Astrocyte of the cerebellum (primary cell): ENCODE results near the gene LUM.

ENCODE experiments used
- DNase-seq: peaks from one replicate; pipeline ENCODE4 v3.0.0-alpha.2; 2011; ENCODE audit warnings: low read depth
- H3K4me3 ChIP-seq: 2 replicates; pipeline ENCODE4 v1.5.1; 2011; ENCODE audit warnings: mild to moderate bottlenecking, low read depth, low read length, moderate library complexity
- in situ Hi-C: cut with HindIII; loops from 2 replicates; pipeline ENCODE4 v1.10.0; 2017; ENCODE audit warnings: low sequenced_read_pairs
- TF ChIP-seq, protein P1 (sequence below): IDR thresholded peaks from 2 replicates; pipeline ENCODE4 v1.5.1; 2012; ENCODE audit warnings: low read length, low read depth, moderate library complexity, mild to moderate bottlenecking; ENCODE audit errors: missing control alignments

LUM gene

DNA sequence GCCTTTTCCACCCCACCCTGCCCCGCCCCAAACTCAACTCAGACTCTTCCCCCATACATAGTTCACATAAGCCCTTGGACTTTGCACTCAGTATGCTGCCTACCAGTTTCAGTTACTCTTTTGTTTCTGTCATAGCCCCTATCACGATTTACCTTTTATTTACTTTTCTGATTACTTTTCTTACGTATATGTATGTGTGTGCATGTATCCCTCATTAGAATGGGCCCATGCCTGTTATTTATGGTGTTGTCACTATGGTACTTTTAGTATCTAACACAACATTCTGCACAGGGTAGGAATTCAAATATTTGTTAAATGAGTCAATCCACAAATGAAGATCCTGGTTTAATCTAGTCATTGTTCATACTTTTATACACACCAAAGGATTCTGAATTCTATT lies 16.5 kb upstream of the LUM start:
- no peak for DNase-seq
- H3K4me3 ChIP-seq = no peak overlapping the region
- in situ Hi-C loops = no loop called here
- TF ChIP-seq, protein P1, sequence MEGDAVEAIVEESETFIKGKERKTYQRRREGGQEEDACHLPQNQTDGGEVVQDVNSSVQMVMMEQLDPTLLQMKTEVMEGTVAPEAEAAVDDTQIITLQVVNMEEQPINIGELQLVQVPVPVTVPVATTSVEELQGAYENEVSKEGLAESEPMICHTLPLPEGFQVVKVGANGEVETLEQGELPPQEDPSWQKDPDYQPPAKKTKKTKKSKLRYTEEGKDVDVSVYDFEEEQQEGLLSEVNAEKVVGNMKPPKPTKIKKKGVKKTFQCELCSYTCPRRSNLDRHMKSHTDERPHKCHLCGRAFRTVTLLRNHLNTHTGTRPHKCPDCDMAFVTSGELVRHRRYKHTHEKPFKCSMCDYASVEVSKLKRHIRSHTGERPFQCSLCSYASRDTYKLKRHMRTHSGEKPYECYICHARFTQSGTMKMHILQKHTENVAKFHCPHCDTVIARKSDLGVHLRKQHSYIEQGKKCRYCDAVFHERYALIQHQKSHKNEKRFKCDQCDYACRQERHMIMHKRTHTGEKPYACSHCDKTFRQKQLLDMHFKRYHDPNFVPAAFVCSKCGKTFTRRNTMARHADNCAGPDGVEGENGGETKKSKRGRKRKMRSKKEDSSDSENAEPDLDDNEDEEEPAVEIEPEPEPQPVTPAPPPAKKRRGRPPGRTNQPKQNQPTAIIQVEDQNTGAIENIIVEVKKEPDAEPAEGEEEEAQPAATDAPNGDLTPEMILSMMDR = no peak

DNA sequence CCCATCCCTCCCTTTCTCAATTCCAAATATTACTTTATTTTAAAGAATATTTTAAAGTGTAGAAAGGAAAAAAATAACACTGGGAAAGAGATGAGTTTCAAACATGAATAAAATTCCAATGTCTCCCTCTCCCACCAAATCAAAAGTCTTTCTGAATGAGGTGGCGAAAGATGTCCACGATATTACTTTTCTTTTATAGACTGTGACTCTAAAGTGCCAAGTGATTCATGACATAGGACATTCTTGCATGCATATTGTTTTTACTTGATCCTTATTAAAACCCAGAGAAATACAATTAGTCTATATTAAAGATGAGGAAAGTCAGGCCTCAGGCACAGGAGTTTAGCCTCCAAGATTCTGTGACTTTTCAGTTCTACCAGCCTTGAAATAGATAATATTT lies 16.0 kb upstream of the LUM start:
- TF ChIP-seq, protein P1 = no peak
- no peak for DNase-seq
- in situ Hi-C loops = no loop called here
- H3K4me3 ChIP-seq = no peak overlapping the region

DNA sequence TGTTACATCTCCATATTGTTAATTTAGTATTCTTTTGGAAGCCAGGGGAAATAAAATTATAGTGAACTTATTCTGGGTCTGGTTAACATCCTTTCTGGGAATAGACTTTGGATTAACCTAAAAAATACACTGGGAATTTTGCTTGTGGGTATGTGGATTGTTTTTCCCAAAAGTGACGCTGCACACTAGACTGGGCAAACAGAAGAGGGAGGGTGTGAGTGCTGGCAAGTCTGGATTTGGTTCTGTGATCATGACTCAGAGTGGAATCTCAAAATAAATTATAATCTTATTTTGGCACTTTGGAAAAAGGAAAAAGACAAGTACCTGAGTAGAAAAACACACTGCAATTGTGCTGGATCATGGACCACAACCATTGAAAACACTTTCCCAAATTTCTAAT lies 15.2 kb upstream of the LUM start:
- TF ChIP-seq, protein P1 = no peak
- in situ Hi-C loops = no loop called here
- DNase-seq = no peak
- H3K4me3 ChIP-seq = no peak overlapping the region

DNA sequence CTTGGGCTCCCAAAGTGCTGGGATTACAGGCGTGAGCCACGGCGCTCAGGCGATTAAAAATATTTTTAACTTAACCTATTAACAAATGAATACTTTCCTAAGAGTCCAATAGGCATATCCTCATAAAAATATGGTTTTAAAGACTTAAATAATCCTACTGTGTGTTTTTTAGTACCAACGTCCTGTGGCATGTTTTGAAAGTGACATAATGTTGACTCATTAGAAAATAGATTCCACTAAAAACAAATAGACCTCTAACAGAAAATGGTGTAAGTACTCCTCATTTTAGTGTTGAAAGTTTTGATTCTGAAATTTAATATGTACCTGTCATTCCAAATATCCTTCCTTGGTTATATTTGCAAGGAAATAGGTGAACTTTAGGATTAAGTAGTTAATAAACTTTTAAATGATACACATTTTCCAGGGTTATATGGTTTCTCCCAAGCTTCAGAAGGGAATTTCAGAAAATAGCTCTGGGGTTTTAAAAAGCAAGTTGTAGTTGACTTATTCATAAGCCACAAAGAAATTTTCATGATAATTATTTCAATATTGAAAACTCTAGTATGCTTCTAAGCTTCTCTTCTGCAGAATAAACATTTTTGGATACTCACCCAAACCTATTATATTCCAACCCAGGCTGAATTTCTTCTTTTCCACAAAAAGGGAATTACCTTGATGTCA lies 12.1 kb upstream of the LUM start:
- in situ Hi-C loops = no loop called here
- TF ChIP-seq, protein P1 = no peak
- H3K4me3 ChIP-seq = no peak overlapping the region
- DNase-seq = no peak

DNA sequence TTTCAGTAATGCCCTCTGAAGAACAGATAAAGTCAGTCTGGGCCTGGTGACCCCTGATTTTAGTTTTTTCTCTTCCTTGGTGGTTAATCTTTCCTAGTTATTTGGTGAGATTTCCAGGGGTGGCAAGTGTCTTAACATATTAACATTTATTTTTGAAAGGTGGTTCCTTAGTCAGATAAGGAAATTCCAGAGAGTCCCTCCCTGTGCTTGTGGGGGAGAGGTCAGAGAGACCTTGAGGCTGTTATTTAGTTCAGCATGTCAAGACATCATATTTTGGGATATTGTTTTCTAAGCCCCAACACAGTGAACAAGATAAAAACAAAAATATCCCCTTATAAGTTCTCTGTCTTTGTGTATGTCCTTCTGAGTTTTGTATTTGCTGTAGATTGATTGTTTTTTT lies 9.5 kb upstream of the LUM start:
- in situ Hi-C loops = no loop called here
- H3K4me3 ChIP-seq = no peak overlapping the region
- no peak for DNase-seq
- TF ChIP-seq, protein P1 = no peak

DNA sequence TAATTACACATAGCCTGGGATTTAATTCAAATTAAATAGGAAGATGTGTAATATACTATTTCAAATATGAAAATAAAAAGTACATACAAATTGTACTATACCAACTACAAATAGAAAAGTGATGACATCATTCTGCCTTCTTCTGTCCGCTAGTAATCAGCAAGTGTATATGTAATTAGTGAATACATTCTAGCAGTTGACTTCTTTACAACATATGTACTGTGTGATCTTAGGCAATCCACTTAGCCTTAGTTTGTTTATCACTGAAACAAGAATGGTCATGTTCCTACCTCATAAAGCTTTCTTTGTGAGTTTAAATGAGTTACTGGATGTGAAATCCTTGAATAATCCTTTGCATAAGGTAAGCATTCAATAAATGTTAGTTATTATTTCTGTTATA lies 7.8 kb upstream of the LUM start:
- TF ChIP-seq, protein P1 = no peak
- no peak for DNase-seq
- H3K4me3 ChIP-seq = no peak overlapping the region
- in situ Hi-C loops = no loop called here
